Duodenal mucosa (tissue), 2 donors: ENCODE data around the gene OR2L8.
"Not testable (repeated sequence)": the region's sequence is repeated elsewhere in the genome, so short reads cannot be mapped to it uniquely, and the experiment has no call there.

ENCODE experiments used
- H3K27ac ChIP-seq: one replicate; pipeline ENCODE4 v1.7.0; 2013; ENCODE audit warnings: low read depth, low read length
- H3K27me3 ChIP-seq, 2 donors: one replicate each; pipeline ENCODE4 v1.7.0; 2013; ENCODE audit warnings: low read length in 2 of 2, control low read depth in 1 of 2; ENCODE audit not compliant: insufficient read depth in 2 of 2, control insufficient read depth in 1 of 2
- H3K36me3 ChIP-seq, 2 donors: one replicate each; pipeline ENCODE4 v1.7.0; 2013; ENCODE audit warnings: low read length in 2 of 2, control low read depth in 1 of 2; ENCODE audit not compliant: insufficient read depth in 2 of 2, control insufficient read depth in 1 of 2
- H3K4me1 ChIP-seq, 2 donors: one replicate each; pipeline ENCODE4 v1.7.0; 2013; ENCODE audit warnings: low read length in 2 of 2, control low read depth in 1 of 2; ENCODE audit not compliant: insufficient read depth in 2 of 2, control insufficient read depth in 1 of 2
- H3K4me3 ChIP-seq, 2 donors: one replicate each; pipeline ENCODE4 v1.7.0; 2013; ENCODE audit warnings: low read length in 2 of 2, low read depth in 1 of 2
- H3K9ac ChIP-seq, 2 donors: one replicate each; pipeline ENCODE4 v1.7.0; 2013; ENCODE audit warnings: low read length in 2 of 2, low read depth in 1 of 2
- H3K9me3 ChIP-seq, 2 donors: one replicate each; pipeline ENCODE4 v1.7.0; 2013; ENCODE audit warnings: low read length in 2 of 2, control low read depth in 1 of 2; ENCODE audit not compliant: control insufficient read depth in 1 of 2

Gene OR2L8

GRCh38 chr1:247924868-247925267, 23.8 kb upstream of the OR2L8 start, which contains the start of gene OR2AJ1:
TSS of gene OR2AJ1 (plus strand) at chr1:247924889. CDS start at chr1:247933769, 8,880 bp downstream.
- H3K36me3 ChIP-seq: no peaks in the 10 kb centered on the region
- H3K4me3 ChIP-seq: no peak within 1 kb of the TSS

GRCh38 chr1:247933989-247934388, 14.7 kb upstream of the OR2L8 start:
- peaks cover 10 to 13% of the 10 kb centered on the region in 2 donors for H3K9me3 ChIP-seq

More at GRCh38 chr1:247924868-247925267, 23.8 kb upstream of the OR2L8 start, which contains the start of gene OR2AJ1:
- Histone ChIP-seq H3K9ac (no peak within 1 kb of the TSS), H3K4me1 (no peaks in the 10 kb centered on the region), H3K27ac (no peak within 1 kb of the TSS), H3K27me3 (no peaks in the 10 kb centered on the region), H3K9me3 (peaks cover 0 to 3% of the 10 kb centered on the region in 2 donors)

GRCh38 chr1:247935781-247936180, 12.9 kb upstream of the OR2L8 start:
- Histone ChIP-seq H3K36me3 (no peaks in the 10 kb centered on the region), H3K9ac (no peak overlapping the region), H3K4me3 (no peak overlapping the region), H3K27ac (no peak overlapping the region), H3K9me3 (peaks cover 10 to 13% of the 10 kb centered on the region in 2 donors), H3K4me1 (no peaks in the 10 kb centered on the region), H3K27me3 (no peaks in the 10 kb centered on the region)

More at GRCh38 chr1:247933989-247934388, 14.7 kb upstream of the OR2L8 start:
- H3K27me3 ChIP-seq: no peaks in the 10 kb centered on the region
- no peak overlapping the region for H3K4me3 ChIP-seq
- no peak overlapping the region for H3K9ac ChIP-seq
- no peaks in the 10 kb centered on the region for H3K36me3 ChIP-seq
- H3K27ac ChIP-seq: no peak overlapping the region
- no peaks in the 10 kb centered on the region for H3K4me1 ChIP-seq

GRCh38 chr1:247936415-247936814, 12.2 kb upstream of the OR2L8 start:
- Histone ChIP-seq H3K4me1 (no peaks in the 10 kb centered on the region), H3K27ac (no peak overlapping the region), H3K36me3 (no peaks in the 10 kb centered on the region), H3K27me3 (no peaks in the 10 kb centered on the region), H3K9ac (no peak overlapping the region), H3K4me3 (no peak overlapping the region), H3K9me3 (peaks cover 10 to 13% of the 10 kb centered on the region in 2 donors)

GRCh38 chr1:247936965-247937734, 11.5 kb upstream of the OR2L8 start:
- not testable (repeated sequence) for H3K27me3 ChIP-seq, H3K4me1 ChIP-seq, H3K27ac ChIP-seq, H3K9ac ChIP-seq, H3K36me3 ChIP-seq
- Histone ChIP-seq H3K9me3 (peaks cover 15% of the 10 kb centered on the region in 2 donors), H3K4me3 (peak overlapping the region; percentile 15 to 61)

- Histone ChIP-seq H3K9me3 (peaks cover 4 to 5% of the 10 kb centered on the region in 2 donors), H3K27me3 (no peaks in the 10 kb centered on the region), H3K27ac (no peak overlapping the region), H3K4me3 (no peak overlapping the region), H3K9ac (no peak overlapping the region), H3K4me1 (no peaks in the 10 kb centered on the region), H3K36me3 (no peaks in the 10 kb centered on the region)
These were observed 6.0 kb upstream of the OR2L8 start for GRCh38 chr1:247942624-247943023.

GRCh38 chr1:247953408-247953807, 4.8 kb downstream of the OR2L8 start:
- H3K9ac ChIP-seq: no peak overlapping the region
- no peaks in the 10 kb centered on the region for H3K27me3 ChIP-seq
- H3K9me3 ChIP-seq: no peaks in the 10 kb centered on the region
- H3K36me3 ChIP-seq: no peaks in the 10 kb centered on the region
- no peaks in the 10 kb centered on the region for H3K4me1 ChIP-seq
- no peak overlapping the region for H3K4me3 ChIP-seq
- H3K27ac ChIP-seq: no peak overlapping the region

- Histone ChIP-seq H3K4me1 (no peaks in the 10 kb centered on the region), H3K9ac (no peak overlapping the region), H3K27me3 (no peaks in the 10 kb centered on the region), H3K4me3 (no peak overlapping the region), H3K27ac (no peak overlapping the region), H3K9me3 (no peaks in the 10 kb centered on the region), H3K36me3 (no peaks in the 10 kb centered on the region)
These were observed 13.1 kb downstream of the OR2L8 start for GRCh38 chr1:247961791-247962190.

GRCh38 chr1:247962911-247963588, 14.4 kb downstream of the OR2L8 start:
- Histone ChIP-seq H3K9me3 (no peaks in the 10 kb centered on the region), H3K4me1 (no peaks in the 10 kb centered on the region), H3K27me3 (no peaks in the 10 kb centered on the region), H3K4me3 (no peak overlapping the region), H3K9ac (no peak overlapping the region), H3K27ac (no peak overlapping the region), H3K36me3 (no peaks in the 10 kb centered on the region)

GRCh38 chr1:247964933-247965332, 16.3 kb downstream of the OR2L8 start, which contains the start of gene OR2AK2:
TSS of gene OR2AK2 (plus strand) at chr1:247965233. CDS start at chr1:247965377, 144 bp downstream.
- Histone ChIP-seq H3K9me3 (peaks cover 0 to 6% of the 10 kb centered on the region in 2 donors), H3K4me3 (no peak within 1 kb of the TSS), H3K9ac (no peak within 1 kb of the TSS), H3K36me3 (no peaks in the 10 kb centered on the region), H3K27ac (no peak within 1 kb of the TSS), H3K4me1 (no peaks in the 10 kb centered on the region), H3K27me3 (no peaks in the 10 kb centered on the region)
